GM20000 (cell line): ENCODE results near the gene DCDC2.
"Not testable (repeated sequence)": the region's sequence is repeated elsewhere in the genome, so short reads cannot be mapped to it uniquely, and the experiment has no call there.

Experiments used
- DNase-seq: peaks from one replicate; pipeline ENCODE4 v3.0.0; 2012; ENCODE audit warnings: low spot score
- CTCF ChIP-seq: IDR thresholded peaks from 2 replicates; pipeline ENCODE4 v1.5.1; 2012; ENCODE audit warnings: mild to moderate bottlenecking, control low read depth; ENCODE audit errors: extremely low read depth, missing control alignments

Gene DCDC2

GRCh38 chr6:24148154-24148570 is 209.7 kb downstream of the DCDC2 start:
- TF ChIP-seq CTCF: no peak

GRCh38 chr6:24147511-24148153 is 210.2 kb downstream of the DCDC2 start:
- DNase-seq: no peak
- no peak for TF ChIP-seq CTCF

More at GRCh38 chr6:24148154-24148570, 209.7 kb downstream of the DCDC2 start:
- no peak for DNase-seq

GRCh38 chr6:24146871-24147270 is 211.0 kb downstream of the DCDC2 start:
- TF ChIP-seq CTCF: no peak
- no peak for DNase-seq

- no peak for TF ChIP-seq CTCF
- DNase-seq: no peak
These were observed 212.1 kb downstream of the DCDC2 start for GRCh38 chr6:24145690-24146131.

- not testable (repeated sequence) for DNase-seq
These were observed 215.1 kb downstream of the DCDC2 start for GRCh38 chr6:24142733-24143132.

- DNase-seq: no peak
- no peak for TF ChIP-seq CTCF
These were observed 217.3 kb downstream of the DCDC2 start for GRCh38 chr6:24140591-24140990.

- DNase-seq: no peak
- TF ChIP-seq CTCF: no peak
These were observed 218.2 kb downstream of the DCDC2 start for GRCh38 chr6:24139639-24140038.

GRCh38 chr6:24139080-24139479 is 218.8 kb downstream of the DCDC2 start:
- TF ChIP-seq CTCF: no peak
- no peak for DNase-seq
